Neural cell (in vitro differentiated cells): ENCODE results near the gene ETF1.

ENCODE experiments used
- CTCF ChIP-seq: fragments of 450-650 bp; IDR thresholded peaks from 2 replicates; pipeline ENCODE4 v1.5.1; 2014; ENCODE audit warnings: antibody characterized with exemption, mild to moderate bottlenecking, moderate library complexity; ENCODE audit not compliant: poor library complexity, severe bottlenecking
- EZH2 ChIP-seq: fragments of 200-600, 300-800 bp; shearing (Covaris generic), sonication (generic); IDR thresholded peaks from 2 replicates; pipeline ENCODE4 v1.6.1; 2014; ENCODE audit warnings: antibody characterized with exemption, low read length, borderline replicate concordance, mild to moderate bottlenecking; ENCODE audit not compliant: insufficient read depth, poor library complexity, severe bottlenecking
- POLR2AphosphoS5 ChIP-seq: IDR thresholded peaks from 2 replicates; pipeline ENCODE4 v1.6.1; 2012
- REST ChIP-seq: IDR thresholded peaks from 2 replicates; pipeline ENCODE4 v1.6.1; 2012; ENCODE audit warnings: borderline replicate concordance
- SMC3 ChIP-seq: fragments of 450-650 bp; conservative IDR thresholded peaks from 2 replicates; pipeline ENCODE4 v1.6.1; 2014; ENCODE audit warnings: antibody characterized with exemption, mild to moderate bottlenecking, moderate library complexity; ENCODE audit not compliant: poor library complexity
- TAF1 ChIP-seq: IDR thresholded peaks from 2 replicates; pipeline ENCODE4 v1.6.1; 2012; ENCODE audit warnings: low read depth

GRCh38 chr5:138552657-138553056 lies 9.6 kb upstream of the ETF1 start:
- TF ChIP-seq CTCF (no peak), EZH2 (no peak), POLR2AphosphoS5 (no peak), SMC3 (no peak), REST (no peak), TAF1 (no peak)
